ENCODE measurements around the gene EDDM3A. TPM values are rescaled to one million over a fixed set of nuclear protein-coding genes. Genes with fewer than 3 reads are reported as not detected.

EDDM3A gene
- polyA plus RNA-seq, 2 of the 4 experiments (the other 2 are of a cell fraction) = not detected

DNA sequence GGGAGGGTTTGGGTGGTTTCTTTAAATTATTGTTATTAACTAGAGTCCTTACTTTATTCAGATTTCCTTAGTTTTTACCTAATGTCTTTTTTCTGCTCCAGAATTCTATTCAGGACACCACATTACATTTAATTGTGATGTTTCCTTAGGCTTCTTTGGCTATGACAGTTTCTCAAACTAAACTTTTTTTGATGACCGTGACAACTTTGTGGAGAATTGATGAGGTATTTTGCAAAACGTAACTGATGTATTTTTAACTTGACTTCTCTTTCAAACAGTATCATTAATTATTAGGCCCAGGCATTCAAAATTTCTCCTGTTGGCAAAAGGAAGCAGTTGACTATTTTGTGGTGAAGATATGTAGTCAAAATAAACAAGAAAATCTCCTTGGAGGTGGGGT lies 45.9 kb downstream of the EDDM3A start:
- DNase-seq (ENCODE audit: low read depth in 1 of 2, low spot score in 1 of 2) (no peak), FAIRE-seq (no peak), ATAC-seq (no peak)
- ChIA-PET POLR2A (no interaction called here), CTCF (no interaction called here)
- Histone ChIP-seq H3K4me3 (no peak overlapping the region), H3K9me3 (no peaks in the 10 kb centered on the region), H3K4me1 (no peaks in the 10 kb centered on the region), H3K4me2 (no peak overlapping the region), H3K27ac (no peak overlapping the region)
- WGBS (ENCODE audit: missing lambda C conversion rate) = 46% methylated on average over 2 of the region's 2 CpGs
- TF ChIP-seq E2F6 (IDR thresholded peaks at IDR 0.05; ENCODE audit: borderline replicate concordance, low read depth) = no peak
- peak; percentile 51 for TF ChIP-seq MAFK (IDR thresholded peaks at IDR 0.05; ENCODE audit: partially characterized antibody)

GRCh38 chr14:20792556-20792955 lies 46.9 kb downstream of the EDDM3A start:
- ChIA-PET CTCF (no interaction called here), POLR2A (no interaction called here)
- H3K27ac ChIP-seq = no peak overlapping the region
- H3K4me3 ChIP-seq = no peak overlapping the region
- no peak overlapping the region for H3K4me2 ChIP-seq
- no peak for DNase-seq (ENCODE audit: low read depth in 1 of 2, low spot score in 1 of 2)
- H3K9me3 ChIP-seq = no peaks in the 10 kb centered on the region
- ATAC-seq = no peak
- 71% methylated on average over 4 of the region's 4 CpGs for WGBS (ENCODE audit: missing lambda C conversion rate)
- FAIRE-seq = no peak
- no peaks in the 10 kb centered on the region for H3K4me1 ChIP-seq
- TF ChIP-seq ELK1 (IDR thresholded peaks at IDR 0.05; ENCODE audit: low read depth, low read length) = no peak
- no peak for TF ChIP-seq EHF (CRISPR knock-in tag; IDR thresholded peaks at IDR 0.05)
- TF ChIP-seq ZC3H11A (IDR thresholded peaks at IDR 0.05) = no peak
- no peak for TF ChIP-seq ZSCAN20 (CRISPR knock-in tag; IDR thresholded peaks at IDR 0.05)
- TF ChIP-seq, protein P1, sequence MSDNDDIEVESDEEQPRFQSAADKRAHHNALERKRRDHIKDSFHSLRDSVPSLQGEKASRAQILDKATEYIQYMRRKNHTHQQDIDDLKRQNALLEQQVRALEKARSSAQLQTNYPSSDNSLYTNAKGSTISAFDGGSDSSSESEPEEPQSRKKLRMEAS (IDR thresholded peaks at IDR 0.05) = no peak
- no peak for TF ChIP-seq CBX2 (IDR thresholded peaks at IDR 0.05; ENCODE audit: borderline replicate concordance, low read depth)
- no peak for TF ChIP-seq PHF8 (IDR thresholded peaks at IDR 0.05; ENCODE audit: borderline replicate concordance, low read depth)

GRCh38 chr14:20794644-20795369 lies 49.1 kb downstream of the EDDM3A start:
- no peak for FAIRE-seq
- H3K4me1 ChIP-seq = no peaks in the 10 kb centered on the region
- H3K4me2 ChIP-seq = no peak overlapping the region
- no peak overlapping the region for H3K27ac ChIP-seq
- DNase-seq (ENCODE audit: low read depth in 1 of 2, low spot score in 1 of 2) = no peak
- ATAC-seq = no peak
- WGBS (ENCODE audit: missing lambda C conversion rate) = 33% methylated on average over 7 of the region's 7 CpGs
- no peaks in the 10 kb centered on the region for H3K9me3 ChIP-seq
- no peak for TF ChIP-seq ELK1 (IDR thresholded peaks at IDR 0.05; ENCODE audit: low read depth, low read length)
- TF ChIP-seq, protein P2, sequence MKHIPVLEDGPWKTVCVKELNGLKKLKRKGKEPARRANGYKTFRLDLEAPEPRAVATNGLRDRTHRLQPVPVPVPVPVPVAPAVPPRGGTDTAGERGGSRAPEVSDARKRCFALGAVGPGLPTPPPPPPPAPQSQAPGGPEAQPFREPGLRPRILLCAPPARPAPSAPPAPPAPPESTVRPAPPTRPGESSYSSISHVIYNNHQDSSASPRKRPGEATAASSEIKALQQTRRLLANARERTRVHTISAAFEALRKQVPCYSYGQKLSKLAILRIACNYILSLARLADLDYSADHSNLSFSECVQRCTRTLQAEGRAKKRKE (CRISPR knock-in tag; IDR thresholded peaks at IDR 0.05; ENCODE audit: low read depth) = no peak
- no peak for TF ChIP-seq ZNF302 (CRISPR knock-in tag; IDR thresholded peaks at IDR 0.05)
- TF ChIP-seq CTCF (IDR thresholded peaks at IDR 0.05) = no peak
- no peak for TF ChIP-seq EHF (CRISPR knock-in tag; IDR thresholded peaks at IDR 0.05)
- TF ChIP-seq TP53 (CRISPR knock-in tag; IDR thresholded peaks at IDR 0.05) = no peak
- no peak for TF ChIP-seq USF2 (IDR thresholded peaks at IDR 0.05)
- no peak for TF ChIP-seq RCOR1 (IDR thresholded peaks at IDR 0.05; ENCODE audit: low read depth, low read length)
- no peak for TF ChIP-seq ZC3H11A (IDR thresholded peaks at IDR 0.05)
- TF ChIP-seq FOSL2 (IDR thresholded peaks at IDR 0.05) = no peak
- no peak for TF ChIP-seq FOSL2 (CRISPR knock-in tag; IDR thresholded peaks at IDR 0.05)
- TF ChIP-seq KDM1A (IDR thresholded peaks at IDR 0.05; ENCODE audit: low read depth) = no peak
- no peak for TF ChIP-seq CBX2 (IDR thresholded peaks at IDR 0.05; ENCODE audit: borderline replicate concordance, low read depth)
- TF ChIP-seq RAD21 (conservative IDR thresholded peaks at IDR 0.05 in 1 of 2, IDR thresholded peaks at IDR 0.05 in 1 of 2) = no peak
- no peak for TF ChIP-seq ZFP36 (IDR thresholded peaks at IDR 0.05; ENCODE audit: borderline replicate concordance, partially characterized antibody)
- no peak for TF ChIP-seq BCL3 (IDR thresholded peaks at IDR 0.05)
- POLR2A ChIA-PET = interaction anchor here (0.7 kb wide), 2 partner anchors 295 to 1299 kb away, joined by 4 to 6 read pairs; no protein-coding TSS in a partner anchor
- CTCF ChIA-PET = interaction anchor here (0.6 to 0.7 kb wide), 2 partner anchors 13 to 66 kb away, joined by 3 read pairs; no protein-coding TSS in a partner anchor
- no peak overlapping the region for H3K4me3 ChIP-seq

All from A549 (cell line).